SK-N-MC (cell line): ENCODE data around the gene MAPK6.

ENCODE experiments used
- DNase-seq: peaks from one replicate; pipeline ENCODE4 v3.0.0-alpha.2; 2011; ENCODE audit warnings: low read depth, low spot score
- H3K27ac ChIP-seq: fragments of 200-600 bp; sonication (generic); 2 replicates; pipeline ENCODE4 v1.5.1; 2016; ENCODE audit warnings: mixed run types
- H3K36me3 ChIP-seq: fragments of 200-600 bp; sonication (generic); 2 replicates; pipeline ENCODE4 v1.6.1; 2017; ENCODE audit warnings: antibody characterized with exemption, low read length, mixed read lengths; ENCODE audit not compliant: insufficient read depth
- H3K4me3 ChIP-seq: fragments of 200-600 bp; sonication (generic); 2 replicates; pipeline ENCODE4 v1.5.1; 2016
- H3K9ac ChIP-seq: fragments of 200-600 bp; sonication (generic); 2 replicates; pipeline ENCODE4 v1.8.0; 2017; ENCODE audit warnings: mixed run types, mixed read lengths; ENCODE audit not compliant: insufficient read length
- H3K9me3 ChIP-seq: fragments of 200-600 bp; sonication (generic); 2 replicates; pipeline ENCODE4 v1.6.1; 2017; ENCODE audit warnings: low read depth, mild to moderate bottlenecking, antibody characterized with exemption, low read length, moderate library complexity, mixed read lengths
- EZH2 ChIP-seq: fragments of 200-600 bp; sonication (generic); IDR thresholded peaks from one replicate; pipeline ENCODE4 v1.6.1; 2017; ENCODE audit warnings: antibody characterized with exemption
- FOXP2 ChIP-seq: optimal IDR thresholded peaks from 2 replicates; pipeline ENCODE3; 2011; ENCODE audit warnings: mild to moderate bottlenecking, moderate library complexity; ENCODE audit not compliant: insufficient read depth; ENCODE audit errors: extremely low read length, control extremely low read depth
- POLR2AphosphoS5 ChIP-seq: IDR thresholded peaks from 2 replicates; pipeline ENCODE4 v1.6.1; 2012; ENCODE audit warnings: mild to moderate bottlenecking, low read depth, low read length, borderline replicate concordance

MAPK6 gene

GRCh38 chr15:52111517-52112202 is 92.6 kb downstream of the MAPK6 start:
- no peak for DNase-seq
- TF ChIP-seq POLR2AphosphoS5 = no peak
- no peak for TF ChIP-seq EZH2
- no peak for TF ChIP-seq FOXP2
- Histone ChIP-seq H3K4me3 (no peak overlapping the region), H3K9ac (no peak overlapping the region), H3K9me3 (no peaks in the 10 kb centered on the region), H3K36me3 (no peaks in the 10 kb centered on the region), H3K27ac (no peak overlapping the region)

- Histone ChIP-seq H3K27ac (no peak overlapping the region), H3K36me3 (no peaks in the 10 kb centered on the region), H3K9ac (no peak overlapping the region), H3K4me3 (no peak overlapping the region), H3K9me3 (no peaks in the 10 kb centered on the region)
- TF ChIP-seq EZH2 (no peak), POLR2AphosphoS5 (no peak), FOXP2 (no peak)
- DNase-seq = no peak
These were observed 93.3 kb downstream of the MAPK6 start for GRCh38 chr15:52112203-52112750.

GRCh38 chr15:52113235-52113634 is 94.2 kb downstream of the MAPK6 start:
- DNase-seq = no peak
- no peak overlapping the region for H3K27ac ChIP-seq
- H3K9ac ChIP-seq = no peak overlapping the region
- no peaks in the 10 kb centered on the region for H3K9me3 ChIP-seq
- no peaks in the 10 kb centered on the region for H3K36me3 ChIP-seq
- no peak overlapping the region for H3K4me3 ChIP-seq
- TF ChIP-seq FOXP2 = no peak

GRCh38 chr15:52113708-52114107 is 94.7 kb downstream of the MAPK6 start:
- DNase-seq = no peak
- Histone ChIP-seq H3K9ac (no peak overlapping the region), H3K36me3 (no peaks in the 10 kb centered on the region), H3K4me3 (no peak overlapping the region), H3K27ac (no peak overlapping the region), H3K9me3 (no peaks in the 10 kb centered on the region)
- TF ChIP-seq FOXP2 (no peak), POLR2AphosphoS5 (no peak), EZH2 (no peak)

GRCh38 chr15:52114261-52115055 is 95.4 kb downstream of the MAPK6 start:
- no peaks in the 10 kb centered on the region for H3K36me3 ChIP-seq
- no peak for TF ChIP-seq EZH2
- no peak for TF ChIP-seq POLR2AphosphoS5
- no peaks in the 10 kb centered on the region for H3K9me3 ChIP-seq
- no peak for DNase-seq
- H3K4me3 ChIP-seq = no peak overlapping the region
- no peak overlapping the region for H3K9ac ChIP-seq
- no peak overlapping the region for H3K27ac ChIP-seq

GRCh38 chr15:52115598-52116427 is 96.8 kb downstream of the MAPK6 start:
- Histone ChIP-seq H3K9ac (no peak overlapping the region), H3K9me3 (no peaks in the 10 kb centered on the region), H3K4me3 (no peak overlapping the region), H3K27ac (no peak overlapping the region), H3K36me3 (no peaks in the 10 kb centered on the region)
- DNase-seq = no peak
- TF ChIP-seq EZH2 = no peak
- no peak for TF ChIP-seq POLR2AphosphoS5
- no peak for TF ChIP-seq FOXP2
